Measurements from ENCODE around the gene PIGK.

The PIGK gene

GRCh38 chr1:77063118-77063517 is 156.1 kb downstream of the PIGK start:
- H3K9me3 ChIP-seq (ENCODE audit: severe bottlenecking) = no peaks in the 10 kb centered on the region
- ATAC-seq (ENCODE audit: low read depth) = no peak
- no peak for DNase-seq (ENCODE audit: low spot score)
- no peaks in the 10 kb centered on the region for H3K27me3 ChIP-seq (ENCODE audit: insufficient read depth, poor library complexity, severe bottlenecking)
- H3K27ac ChIP-seq (ENCODE audit: poor library complexity, severe bottlenecking) = no peak overlapping the region
- H3K36me3 ChIP-seq (ENCODE audit: low read depth) = no peaks in the 10 kb centered on the region
- peaks cover 5% of the 10 kb centered on the region for H3K4me1 ChIP-seq (ENCODE audit: insufficient read depth, poor library complexity, severe bottlenecking)
- TF ChIP-seq, protein P1, sequence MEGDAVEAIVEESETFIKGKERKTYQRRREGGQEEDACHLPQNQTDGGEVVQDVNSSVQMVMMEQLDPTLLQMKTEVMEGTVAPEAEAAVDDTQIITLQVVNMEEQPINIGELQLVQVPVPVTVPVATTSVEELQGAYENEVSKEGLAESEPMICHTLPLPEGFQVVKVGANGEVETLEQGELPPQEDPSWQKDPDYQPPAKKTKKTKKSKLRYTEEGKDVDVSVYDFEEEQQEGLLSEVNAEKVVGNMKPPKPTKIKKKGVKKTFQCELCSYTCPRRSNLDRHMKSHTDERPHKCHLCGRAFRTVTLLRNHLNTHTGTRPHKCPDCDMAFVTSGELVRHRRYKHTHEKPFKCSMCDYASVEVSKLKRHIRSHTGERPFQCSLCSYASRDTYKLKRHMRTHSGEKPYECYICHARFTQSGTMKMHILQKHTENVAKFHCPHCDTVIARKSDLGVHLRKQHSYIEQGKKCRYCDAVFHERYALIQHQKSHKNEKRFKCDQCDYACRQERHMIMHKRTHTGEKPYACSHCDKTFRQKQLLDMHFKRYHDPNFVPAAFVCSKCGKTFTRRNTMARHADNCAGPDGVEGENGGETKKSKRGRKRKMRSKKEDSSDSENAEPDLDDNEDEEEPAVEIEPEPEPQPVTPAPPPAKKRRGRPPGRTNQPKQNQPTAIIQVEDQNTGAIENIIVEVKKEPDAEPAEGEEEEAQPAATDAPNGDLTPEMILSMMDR (IDR thresholded peaks at IDR 0.05; ENCODE audit: poor library complexity, severe bottlenecking) = no peak
- no peak overlapping the region for H3K4me3 ChIP-seq (ENCODE audit: severe bottlenecking)

DNA sequence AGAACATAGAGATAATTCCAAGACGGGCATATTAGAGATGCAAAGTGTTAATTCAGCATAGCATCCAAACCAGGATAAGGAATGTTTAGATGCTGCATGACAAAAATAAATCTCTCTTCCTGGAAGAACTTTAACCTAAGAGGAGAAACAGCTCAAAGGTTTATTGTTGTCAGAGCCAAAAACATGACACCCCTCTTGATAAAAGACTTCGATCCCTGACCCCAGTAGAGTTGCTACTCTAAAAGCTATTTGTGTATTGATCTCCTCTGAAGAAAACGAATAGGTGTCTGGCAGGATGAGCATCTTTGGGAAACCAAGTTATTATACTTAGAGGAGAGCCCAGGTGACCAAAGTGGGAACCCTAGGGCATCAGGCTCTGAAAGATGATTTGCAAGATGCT is 158.1 kb downstream of the PIGK start:
- Histone ChIP-seq H3K4me1 (ENCODE audit: insufficient read depth, poor library complexity, severe bottlenecking) (no peaks in the 10 kb centered on the region), H3K36me3 (ENCODE audit: low read depth) (no peaks in the 10 kb centered on the region), H3K27ac (ENCODE audit: poor library complexity, severe bottlenecking) (no peak overlapping the region), H3K9me3 (ENCODE audit: severe bottlenecking) (no peaks in the 10 kb centered on the region), H3K4me3 (ENCODE audit: severe bottlenecking) (no peak overlapping the region), H3K27me3 (ENCODE audit: insufficient read depth, poor library complexity, severe bottlenecking) (no peaks in the 10 kb centered on the region)
- no peak for DNase-seq (ENCODE audit: low spot score)
- TF ChIP-seq, protein P1 (IDR thresholded peaks at IDR 0.05; ENCODE audit: poor library complexity, severe bottlenecking) = no peak
- no peak for ATAC-seq (ENCODE audit: low read depth)

DNA sequence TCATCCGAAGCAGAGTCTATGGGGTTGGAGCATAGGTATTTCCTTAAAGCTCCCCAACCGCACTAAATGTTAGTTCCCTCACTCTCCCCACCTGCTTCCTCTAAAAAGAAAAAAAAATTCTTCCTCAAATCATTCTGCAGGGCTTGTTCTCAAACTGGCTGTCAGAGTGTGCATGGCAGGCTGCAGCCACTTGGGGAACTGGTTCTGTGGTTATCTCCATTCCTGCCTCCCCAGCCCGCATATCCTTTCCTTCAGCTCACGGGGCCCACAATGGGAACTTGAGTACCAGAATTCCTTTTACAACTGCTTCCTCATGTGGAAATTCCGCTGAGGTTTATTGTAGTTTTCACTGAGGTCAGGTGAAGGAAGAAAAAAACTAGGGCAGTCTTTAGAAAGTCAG is 159.2 kb downstream of the PIGK start:
- Histone ChIP-seq H3K9me3 (ENCODE audit: severe bottlenecking) (no peaks in the 10 kb centered on the region), H3K27ac (ENCODE audit: poor library complexity, severe bottlenecking) (no peak overlapping the region), H3K4me3 (ENCODE audit: severe bottlenecking) (no peak overlapping the region), H3K36me3 (ENCODE audit: low read depth) (no peaks in the 10 kb centered on the region), H3K4me1 (ENCODE audit: insufficient read depth, poor library complexity, severe bottlenecking) (no peaks in the 10 kb centered on the region), H3K27me3 (ENCODE audit: insufficient read depth, poor library complexity, severe bottlenecking) (no peaks in the 10 kb centered on the region)
- DNase-seq (ENCODE audit: low spot score) (no peak), ATAC-seq (ENCODE audit: low read depth) (no peak)
- TF ChIP-seq, protein P1 (IDR thresholded peaks at IDR 0.05; ENCODE audit: poor library complexity, severe bottlenecking) = no peak

DNA sequence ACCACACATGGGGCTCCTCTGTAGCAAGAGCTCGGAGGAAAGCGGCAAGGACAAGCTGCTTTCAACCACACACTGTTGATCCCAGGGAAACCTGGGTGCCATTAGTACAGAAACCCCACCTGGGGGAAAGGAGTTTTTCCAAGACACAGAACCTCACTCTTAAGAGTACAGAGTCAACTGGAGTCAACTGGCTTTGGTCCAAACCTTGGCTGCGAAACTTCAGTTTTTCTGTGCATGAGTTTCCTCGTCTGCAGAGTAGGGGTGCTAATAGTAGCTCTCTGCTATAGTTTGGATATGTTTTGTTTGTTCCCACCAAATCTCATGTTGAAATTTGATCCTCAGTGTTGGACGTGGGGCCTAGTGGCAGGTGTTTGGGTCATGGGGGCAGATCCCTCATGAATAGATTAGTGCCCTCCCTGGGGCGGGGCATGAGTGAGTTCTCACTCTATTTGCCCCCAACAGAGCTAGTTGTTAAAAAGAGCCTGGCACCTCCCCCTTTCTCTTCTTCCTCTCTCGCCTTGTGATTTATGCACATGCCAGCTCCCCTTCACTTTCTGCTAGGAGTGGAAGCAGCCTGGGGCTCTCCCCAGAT is 161.1 kb downstream of the PIGK start:
- DNase-seq (ENCODE audit: low spot score) (no peak), ATAC-seq (ENCODE audit: low read depth) (no peak)
- H3K27ac ChIP-seq (ENCODE audit: poor library complexity, severe bottlenecking) = no peak overlapping the region
- no peaks in the 10 kb centered on the region for H3K36me3 ChIP-seq (ENCODE audit: low read depth)
- H3K9me3 ChIP-seq (ENCODE audit: severe bottlenecking) = no peaks in the 10 kb centered on the region
- H3K27me3 ChIP-seq (ENCODE audit: insufficient read depth, poor library complexity, severe bottlenecking) = no peaks in the 10 kb centered on the region
- H3K4me3 ChIP-seq (ENCODE audit: severe bottlenecking) = no peak overlapping the region
- H3K4me1 ChIP-seq (ENCODE audit: insufficient read depth, poor library complexity, severe bottlenecking) = no peaks in the 10 kb centered on the region
- TF ChIP-seq, protein P1 (IDR thresholded peaks at IDR 0.05; ENCODE audit: poor library complexity, severe bottlenecking) = no peak

DNA sequence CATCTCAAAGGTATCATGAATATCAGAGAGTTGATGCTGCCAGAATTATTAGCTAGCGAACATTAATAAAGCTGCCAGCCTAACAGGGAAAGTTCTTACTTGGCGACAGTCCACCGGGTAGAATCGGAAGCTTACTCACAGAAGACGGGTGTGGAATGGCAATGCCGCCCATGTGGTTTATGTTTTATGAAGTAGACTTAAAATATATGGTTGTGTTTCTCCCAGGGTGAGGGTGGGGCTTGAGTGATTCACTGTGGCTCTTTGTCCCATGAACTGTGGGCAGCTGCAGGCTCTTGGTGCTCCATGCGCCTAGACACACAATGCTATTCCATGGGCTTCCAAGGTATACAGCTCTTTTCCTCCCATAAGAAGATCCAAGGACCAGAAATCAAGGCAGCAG is 162.7 kb downstream of the PIGK start:
- Histone ChIP-seq H3K9me3 (ENCODE audit: severe bottlenecking) (no peaks in the 10 kb centered on the region), H3K4me1 (ENCODE audit: insufficient read depth, poor library complexity, severe bottlenecking) (no peaks in the 10 kb centered on the region), H3K27me3 (ENCODE audit: insufficient read depth, poor library complexity, severe bottlenecking) (no peaks in the 10 kb centered on the region), H3K36me3 (ENCODE audit: low read depth) (no peaks in the 10 kb centered on the region; the same call in 1 of the 2 replicates), H3K4me3 (ENCODE audit: severe bottlenecking) (no peak overlapping the region), H3K27ac (ENCODE audit: poor library complexity, severe bottlenecking) (no peak overlapping the region)
- TF ChIP-seq, protein P1 (IDR thresholded peaks at IDR 0.05; ENCODE audit: poor library complexity, severe bottlenecking) = no peak
- ATAC-seq (ENCODE audit: low read depth) (peak; percentile 58), DNase-seq (ENCODE audit: low spot score) (no peak)
